Uterus (tissue), 4 donors: Measurements from ENCODE around the gene MYOT. TPM values are rescaled to one million over a fixed set of nuclear protein-coding genes. Genes with fewer than 3 reads are reported as not detected.

Experiments used
- DNase-seq, 2 donors: peaks; one replicate each; pipeline ENCODE4 v3.0.0-alpha.2; 2019 to 2020
- H3K27ac ChIP-seq, 2 donors: fragments of 200-600 bp; sonication (generic); 1 replicate in 1 of 2; 2 replicates in 1 of 2; pipeline ENCODE4 v1.5.1; 2016 to 2018
- H3K27me3 ChIP-seq, 2 donors: fragments of 200-600 bp; sonication (generic); one replicate each; pipeline ENCODE4 v1.5.1; 2018 to 2019; ENCODE audit warnings: control low read depth in 1 of 2
- H3K36me3 ChIP-seq, 2 donors: fragments of 200-600 bp; sonication (generic); one replicate each; pipeline ENCODE4 v1.5.1; 2019; ENCODE audit warnings: control low read depth in 1 of 2
- H3K4me1 ChIP-seq, 2 donors: fragments of 200-600 bp; sonication (generic); one replicate each; pipeline ENCODE4 v1.5.1; 2018 to 2019; ENCODE audit warnings: control low read depth in 1 of 2
- H3K4me3 ChIP-seq, 2 donors: fragments of 200-600 bp; sonication (generic); 1 replicate in 1 of 2; 2 replicates in 1 of 2; pipeline ENCODE4 v1.5.1; 2018 to 2019; ENCODE audit warnings: mild to moderate bottlenecking in 1 of 2
- H3K9me3 ChIP-seq, 2 donors: fragments of 200-600 bp; sonication (generic); one replicate each; pipeline ENCODE4 v1.5.1; 2019; ENCODE audit warnings: control low read depth in 1 of 2
- CTCF ChIP-seq, 4 experiments: fragments of 200-600 bp in 2 of 4; fragments of 450-650 bp in 2 of 4; sonication (generic) in 2 of 4; IDR thresholded peaks; one replicate each; pipeline ENCODE4 v1.5.1; 2016 to 2019; ENCODE audit warnings: antibody characterized with exemption in 4 of 4, mild to moderate bottlenecking in 2 of 4, moderate library complexity in 1 of 4
- POLR2A ChIP-seq, 2 donors: fragments of 450-650 bp; IDR thresholded peaks; one replicate each; pipeline ENCODE4 v1.6.1; 2016; ENCODE audit warnings: antibody characterized with exemption in 2 of 2, mild to moderate bottlenecking in 1 of 2, moderate library complexity in 1 of 2
- intact Hi-C: fragments of 100-400 bp; cut with DNase I; formaldehyde crosslinking; loops from one replicate; pipeline ENCODE4 v1.15.1; 2023; ENCODE audit warnings: low total_unique reads
- total RNA-seq, 4 donors: library from RNA; depleted of rRNA in 3 of 4; stranded (reverse); fragments of >200 nt in 3 of 4; gene quantifications; one replicate each; pipeline versions ENCODE4 v1.1.0 to v1.2.4, GENCODE V29; 2014 to 2023
- donor health status: DM: yes; HTN: yes; CAD: no.

MYOT gene
- total RNA-seq, 4 donors from 2014 or later: 0.51 to 2.7 (median 1.1) TPM

- TF ChIP-seq POLR2A (IDR thresholded peaks at IDR 0.05) (no peak), CTCF (IDR thresholded peaks at IDR 0.05) (no peak)
- Histone ChIP-seq H3K4me1 (peaks cover 0 to 17% of the 10 kb centered on the region in 2 donors), H3K27ac (peak overlapping the region; percentile 42 to 61), H3K9me3 (no peaks in the 10 kb centered on the region), H3K4me3 (no peak overlapping the region), H3K36me3 (no peaks in the 10 kb centered on the region), H3K27me3 (no peaks in the 10 kb centered on the region)
- intact Hi-C loops: no loop called here
- peak; percentile 22 to 49 for DNase-seq
Observed at GRCh38 chr5:137833463-137833862, 34.2 kb upstream of the MYOT start.

- intact Hi-C loops: no loop called here
- Histone ChIP-seq H3K27me3 (no peaks in the 10 kb centered on the region), H3K4me3 (no peak overlapping the region), H3K27ac (peak overlapping the region in 1 of 2 donors; percentile 1), H3K4me1 (peaks cover 0 to 17% of the 10 kb centered on the region in 2 donors), H3K36me3 (no peaks in the 10 kb centered on the region), H3K9me3 (no peaks in the 10 kb centered on the region)
- no peak for DNase-seq
- TF ChIP-seq CTCF (IDR thresholded peaks at IDR 0.05): no peak
- no peak for TF ChIP-seq POLR2A (IDR thresholded peaks at IDR 0.05)
Observed at GRCh38 chr5:137834498-137835049, 33.1 kb upstream of the MYOT start.

- intact Hi-C loops: no loop called here
- peaks cover 0 to 17% of the 10 kb centered on the region in 2 donors for H3K4me1 ChIP-seq
Observed at GRCh38 chr5:137836298-137836697, 31.4 kb upstream of the MYOT start.

GRCh38 chr5:137836997-137837396, 30.7 kb upstream of the MYOT start:
- H3K27ac ChIP-seq: peak overlapping the region; percentile 59 to 78
- DNase-seq: no peak
- H3K27me3 ChIP-seq: no peaks in the 10 kb centered on the region
- H3K4me1 ChIP-seq: peaks cover 0 to 12% of the 10 kb centered on the region in 2 donors
- H3K36me3 ChIP-seq: no peaks in the 10 kb centered on the region
- H3K4me3 ChIP-seq: no peak overlapping the region
- TF ChIP-seq POLR2A (IDR thresholded peaks at IDR 0.05) (no peak), CTCF (IDR thresholded peaks at IDR 0.05) (no peak)
- no peaks in the 10 kb centered on the region for H3K9me3 ChIP-seq
- intact Hi-C loops: no loop called here

More at GRCh38 chr5:137836298-137836697, 31.4 kb upstream of the MYOT start:
- no peak for TF ChIP-seq POLR2A (IDR thresholded peaks at IDR 0.05)
- H3K9me3 ChIP-seq: no peaks in the 10 kb centered on the region
- no peak overlapping the region for H3K4me3 ChIP-seq
- no peaks in the 10 kb centered on the region for H3K36me3 ChIP-seq
- no peaks in the 10 kb centered on the region for H3K27me3 ChIP-seq
- peak overlapping the region; percentile 59 to 78 for H3K27ac ChIP-seq
- DNase-seq: no peak

- peaks cover 0 to 7% of the 10 kb centered on the region in 2 donors for H3K4me1 ChIP-seq
- no peaks in the 10 kb centered on the region for H3K9me3 ChIP-seq
- H3K27me3 ChIP-seq: no peaks in the 10 kb centered on the region
- no peaks in the 10 kb centered on the region for H3K36me3 ChIP-seq
- peak overlapping the region; percentile 59 to 78 for H3K27ac ChIP-seq
- TF ChIP-seq CTCF (IDR thresholded peaks at IDR 0.05): no peak
- TF ChIP-seq POLR2A (IDR thresholded peaks at IDR 0.05): no peak
- no peak for DNase-seq
- intact Hi-C loops: no loop called here
- no peak overlapping the region for H3K4me3 ChIP-seq
Observed at GRCh38 chr5:137837491-137838394, 29.9 kb upstream of the MYOT start.
